PC-9 (cell line): ENCODE results near the gene UBE2K.
"Not testable (repeated sequence)": the region's sequence is repeated elsewhere in the genome, so short reads cannot be mapped to it uniquely, and the experiment has no call there.

Experiments used
- CTCF ChIP-seq: fragments of 200-600 bp; sonication (generic); conservative IDR thresholded peaks from 2 replicates; pipeline ENCODE4 v1.6.1; 2017; ENCODE audit warnings: mixed run types, antibody characterized with exemption, mild to moderate bottlenecking, moderate library complexity
- EZH2 ChIP-seq: fragments of 200-600 bp; sonication (generic); IDR thresholded peaks from 2 replicates; pipeline ENCODE4 v1.8.0; 2017; ENCODE audit warnings: antibody characterized with exemption, low read depth

- TF ChIP-seq EZH2, CTCF: not testable (repeated sequence)
Observed at GRCh38 chr4:39651586-39651985, 46.4 kb upstream of the UBE2K start.
